ENCODE measurements around the gene HES4.

The HES4 gene

DNA sequence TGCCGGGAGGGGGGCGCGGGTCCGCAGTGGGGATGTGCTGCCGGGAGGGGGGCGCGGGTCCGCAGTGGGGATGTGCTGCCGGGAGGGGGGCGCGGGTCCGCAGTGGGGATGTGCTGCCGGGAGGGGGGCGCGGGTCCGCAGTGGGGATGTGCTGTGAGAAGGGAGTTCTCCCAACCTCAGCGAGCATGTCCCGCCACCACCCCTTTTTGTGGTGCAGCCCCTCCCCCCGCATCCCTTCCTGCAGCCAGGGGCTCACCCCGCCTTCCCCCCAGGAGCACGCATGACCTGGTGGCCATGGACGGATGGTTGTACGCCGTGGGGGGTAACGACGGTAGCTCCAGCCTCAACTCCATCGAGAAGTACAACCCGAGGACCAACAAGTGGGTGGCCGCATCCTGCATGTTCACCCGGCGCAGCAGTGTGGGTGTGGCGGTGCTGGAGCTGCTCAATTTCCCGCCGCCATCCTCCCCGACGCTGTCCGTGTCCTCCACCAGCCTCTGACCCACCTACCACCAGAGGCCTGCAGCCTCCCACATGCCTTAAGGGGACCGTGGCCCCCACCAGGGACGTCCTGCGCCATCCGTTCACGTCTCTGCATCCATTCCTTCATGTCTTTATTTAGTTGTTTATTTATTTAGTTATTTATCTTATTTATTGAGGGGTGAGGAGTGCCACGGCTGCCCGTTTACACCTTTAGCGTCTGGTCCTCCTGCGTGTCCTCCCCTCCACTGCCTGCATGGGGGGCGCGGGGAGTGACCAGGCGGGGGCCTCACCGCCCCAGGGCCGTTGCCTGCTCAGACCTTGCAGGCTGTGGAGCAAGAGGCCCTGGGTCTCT, 35.0 kb downstream of the HES4 start:
- Histone ChIP-seq H3K9me3 (ENCODE audit: control insufficient read depth, insufficient read depth, low read depth, low read length) (no peaks in the 10 kb centered on the region), H3K4me3 (ENCODE audit: low read depth, low read length) (no peak overlapping the region), H3K4me1 (ENCODE audit: control insufficient read depth, insufficient read depth, low read length) (peaks cover 5% of the 10 kb centered on the region), H3K36me3 (ENCODE audit: control insufficient read depth in 2 of 2, insufficient read depth in 1 of 2, low read length in 2 of 2) (peaks cover 0 to 38% of the 10 kb centered on the region in 2 experiments; a peak in 1 of 3 replicates), H3K27ac (ENCODE audit: extremely low read depth, low read depth, low read length) (no peak overlapping the region)
- TF ChIP-seq ZFHX2 (tag by site-specific recombination; conservative IDR thresholded peaks at IDR 0.05): 0 out of 2 replicates have a peak, but pooled peaks have one; percentile 34
- no peak for TF ChIP-seq ZNF174 (tag by site-specific recombination; IDR thresholded peaks at IDR 0.05)
- no peak for TF ChIP-seq GFI1B (tag by site-specific recombination; IDR thresholded peaks at IDR 0.05)
- no peak for TF ChIP-seq ZNF311 (tag by site-specific recombination; IDR thresholded peaks at IDR 0.05; ENCODE audit: borderline replicate concordance)
- peak; percentile 80 for TF ChIP-seq SCRT1 (tag by site-specific recombination; IDR thresholded peaks at IDR 0.05; ENCODE audit: borderline replicate concordance)
- peak; percentile 24; the same call in 1 of the 2 replicates for TF ChIP-seq KLF8 (tag by site-specific recombination; IDR thresholded peaks at IDR 0.05)
- TF ChIP-seq, protein P1, sequence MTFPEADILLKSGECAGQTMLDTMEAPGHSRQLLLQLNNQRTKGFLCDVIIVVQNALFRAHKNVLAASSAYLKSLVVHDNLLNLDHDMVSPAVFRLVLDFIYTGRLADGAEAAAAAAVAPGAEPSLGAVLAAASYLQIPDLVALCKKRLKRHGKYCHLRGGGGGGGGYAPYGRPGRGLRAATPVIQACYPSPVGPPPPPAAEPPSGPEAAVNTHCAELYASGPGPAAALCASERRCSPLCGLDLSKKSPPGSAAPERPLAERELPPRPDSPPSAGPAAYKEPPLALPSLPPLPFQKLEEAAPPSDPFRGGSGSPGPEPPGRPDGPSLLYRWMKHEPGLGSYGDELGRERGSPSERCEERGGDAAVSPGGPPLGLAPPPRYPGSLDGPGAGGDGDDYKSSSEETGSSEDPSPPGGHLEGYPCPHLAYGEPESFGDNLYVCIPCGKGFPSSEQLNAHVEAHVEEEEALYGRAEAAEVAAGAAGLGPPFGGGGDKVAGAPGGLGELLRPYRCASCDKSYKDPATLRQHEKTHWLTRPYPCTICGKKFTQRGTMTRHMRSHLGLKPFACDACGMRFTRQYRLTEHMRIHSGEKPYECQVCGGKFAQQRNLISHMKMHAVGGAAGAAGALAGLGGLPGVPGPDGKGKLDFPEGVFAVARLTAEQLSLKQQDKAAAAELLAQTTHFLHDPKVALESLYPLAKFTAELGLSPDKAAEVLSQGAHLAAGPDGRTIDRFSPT (tag by site-specific recombination; IDR thresholded peaks at IDR 0.05): 0 out of 2 replicates have a peak, but pooled peaks have one; percentile 12
- TF ChIP-seq ZNF214 (tag by site-specific recombination; IDR thresholded peaks at IDR 0.05; ENCODE audit: borderline replicate concordance): no peak
- TF ChIP-seq, protein P2, sequence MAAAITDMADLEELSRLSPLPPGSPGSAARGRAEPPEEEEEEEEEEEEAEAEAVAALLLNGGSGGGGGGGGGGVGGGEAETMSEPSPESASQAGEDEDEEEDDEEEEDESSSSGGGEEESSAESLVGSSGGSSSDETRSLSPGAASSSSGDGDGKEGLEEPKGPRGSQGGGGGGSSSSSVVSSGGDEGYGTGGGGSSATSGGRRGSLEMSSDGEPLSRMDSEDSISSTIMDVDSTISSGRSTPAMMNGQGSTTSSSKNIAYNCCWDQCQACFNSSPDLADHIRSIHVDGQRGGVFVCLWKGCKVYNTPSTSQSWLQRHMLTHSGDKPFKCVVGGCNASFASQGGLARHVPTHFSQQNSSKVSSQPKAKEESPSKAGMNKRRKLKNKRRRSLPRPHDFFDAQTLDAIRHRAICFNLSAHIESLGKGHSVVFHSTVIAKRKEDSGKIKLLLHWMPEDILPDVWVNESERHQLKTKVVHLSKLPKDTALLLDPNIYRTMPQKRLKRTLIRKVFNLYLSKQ (tag by site-specific recombination; IDR thresholded peaks at IDR 0.05; ENCODE audit: borderline replicate concordance): no peak
- TF ChIP-seq ZNF223 (tag by site-specific recombination; IDR thresholded peaks at IDR 0.05): no peak
- TF ChIP-seq SCRT2 (tag by site-specific recombination; IDR thresholded peaks at IDR 0.05): peak; percentile 90
- no peak for TF ChIP-seq GLI2 (tag by site-specific recombination; IDR thresholded peaks at IDR 0.05; ENCODE audit: borderline replicate concordance, low read depth)
- TF ChIP-seq, protein P3, sequence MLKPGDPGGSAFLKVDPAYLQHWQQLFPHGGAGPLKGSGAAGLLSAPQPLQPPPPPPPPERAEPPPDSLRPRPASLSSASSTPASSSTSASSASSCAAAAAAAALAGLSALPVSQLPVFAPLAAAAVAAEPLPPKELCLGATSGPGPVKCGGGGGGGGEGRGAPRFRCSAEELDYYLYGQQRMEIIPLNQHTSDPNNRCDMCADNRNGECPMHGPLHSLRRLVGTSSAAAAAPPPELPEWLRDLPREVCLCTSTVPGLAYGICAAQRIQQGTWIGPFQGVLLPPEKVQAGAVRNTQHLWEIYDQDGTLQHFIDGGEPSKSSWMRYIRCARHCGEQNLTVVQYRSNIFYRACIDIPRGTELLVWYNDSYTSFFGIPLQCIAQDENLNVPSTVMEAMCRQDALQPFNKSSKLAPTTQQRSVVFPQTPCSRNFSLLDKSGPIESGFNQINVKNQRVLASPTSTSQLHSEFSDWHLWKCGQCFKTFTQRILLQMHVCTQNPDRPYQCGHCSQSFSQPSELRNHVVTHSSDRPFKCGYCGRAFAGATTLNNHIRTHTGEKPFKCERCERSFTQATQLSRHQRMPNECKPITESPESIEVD (tag by site-specific recombination; IDR thresholded peaks at IDR 0.05): no peak
- peak; percentile 69 for TF ChIP-seq ZNF600 (tag by site-specific recombination; IDR thresholded peaks at IDR 0.05)
- TF ChIP-seq ZBTB17 (tag by site-specific recombination; IDR thresholded peaks at IDR 0.05): no peak
- no peak for TF ChIP-seq SALL2 (tag by site-specific recombination; IDR thresholded peaks at IDR 0.05; ENCODE audit: borderline replicate concordance)
- TF ChIP-seq, protein P4, sequence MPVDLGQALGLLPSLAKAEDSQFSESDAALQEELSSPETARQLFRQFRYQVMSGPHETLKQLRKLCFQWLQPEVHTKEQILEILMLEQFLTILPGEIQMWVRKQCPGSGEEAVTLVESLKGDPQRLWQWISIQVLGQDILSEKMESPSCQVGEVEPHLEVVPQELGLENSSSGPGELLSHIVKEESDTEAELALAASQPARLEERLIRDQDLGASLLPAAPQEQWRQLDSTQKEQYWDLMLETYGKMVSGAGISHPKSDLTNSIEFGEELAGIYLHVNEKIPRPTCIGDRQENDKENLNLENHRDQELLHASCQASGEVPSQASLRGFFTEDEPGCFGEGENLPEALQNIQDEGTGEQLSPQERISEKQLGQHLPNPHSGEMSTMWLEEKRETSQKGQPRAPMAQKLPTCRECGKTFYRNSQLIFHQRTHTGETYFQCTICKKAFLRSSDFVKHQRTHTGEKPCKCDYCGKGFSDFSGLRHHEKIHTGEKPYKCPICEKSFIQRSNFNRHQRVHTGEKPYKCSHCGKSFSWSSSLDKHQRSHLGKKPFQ (tag by site-specific recombination; IDR thresholded peaks at IDR 0.05): no peak
- ChIA-PET POLR2A (interaction anchor here (0.7 kb wide), 1 partner anchor 8 kb away, joined by 3 read pairs; no protein-coding TSS in a partner anchor), CTCF (interaction anchor here (1.0 to 1.4 kb wide), 2 partner anchors 19 to 37 kb away, joined by 3 to 9 read pairs; no protein-coding TSS in a partner anchor)

Measured in HEK293 (cell line).